Colonic mucosa (tissue), 4 donors: ENCODE results near the gene NCBP3. TPM values are rescaled to one million over a fixed set of nuclear protein-coding genes. Genes with fewer than 3 reads are reported as not detected.

ENCODE experiments used
- DNase-seq: peaks from one replicate; pipeline ENCODE4 v3.0.0-alpha.2; 2020
- H3K27ac ChIP-seq: fragments of 200-600 bp; one replicate; pipeline ENCODE4 v1.8.0; 2021
- H3K27me3 ChIP-seq: fragments of 200-600 bp; one replicate; pipeline ENCODE4 v1.8.0; 2021
- H3K36me3 ChIP-seq: fragments of 200-600 bp; one replicate; pipeline ENCODE4 v1.8.0; 2021
- H3K4me1 ChIP-seq: fragments of 200-600 bp; one replicate; pipeline ENCODE4 v1.8.0; 2021; ENCODE audit warnings: mild to moderate bottlenecking
- H3K4me3 ChIP-seq: fragments of 200-600 bp; one replicate; pipeline ENCODE4 v1.8.0; 2021
- H3K9ac ChIP-seq, 2 donors: one replicate each; pipeline ENCODE4 v1.7.0; 2013; ENCODE audit warnings: control low read depth in 2 of 2, low read depth in 2 of 2, low read length in 2 of 2
- H3K9me3 ChIP-seq: fragments of 200-600 bp; one replicate; pipeline ENCODE4 v1.8.0; 2021
- CTCF ChIP-seq: fragments of 200-600 bp; IDR thresholded peaks from one replicate; pipeline ENCODE4 v1.8.0; 2022; ENCODE audit warnings: antibody characterized with exemption, mild to moderate bottlenecking
- intact Hi-C: fragments of 100-400 bp; cut with DNase I; formaldehyde crosslinking; loops from one replicate; pipeline ENCODE4 v1.14.1; 2022
- total RNA-seq, 2 donors: library from RNA; stranded (reverse); fragmentation: NEBNext Ultra II Directional in 1 of 2; extraction: Animal tissue kit (Norgen Biotek cat#: 25700) in 1 of 2; gene quantifications; one replicate each; pipeline ENCODE4 v1.2.1, GENCODE V29; 2021
- donor health status: healthy.
- donor health status: DM: no; HTN: no; CAD: no.
- donor health status: DM: no; HTN: no; CAD: no.

The NCBP3 gene
- total RNA-seq, 2 donors from 2014 or later = 31.3 to 41.2 TPM

- no peak for DNase-seq
- intact Hi-C loops = no loop called here
These were observed 72.1 kb downstream of the NCBP3 start for GRCh38 chr17:3773966-3774365.

GRCh38 chr17:3773511-3773910 lies 72.5 kb downstream of the NCBP3 start:
- no peaks in the 10 kb centered on the region for H3K27me3 ChIP-seq
- DNase-seq = no peak
- no peak overlapping the region for H3K9ac ChIP-seq
- no peak for TF ChIP-seq CTCF
- no peaks in the 10 kb centered on the region for H3K36me3 ChIP-seq
- H3K4me3 ChIP-seq = no peak overlapping the region
- H3K27ac ChIP-seq = no peak overlapping the region
- H3K9me3 ChIP-seq = no peaks in the 10 kb centered on the region
- no peaks in the 10 kb centered on the region for H3K4me1 ChIP-seq
- intact Hi-C loops = no loop called here

More at GRCh38 chr17:3773966-3774365, 72.1 kb downstream of the NCBP3 start:
- Histone ChIP-seq H3K27ac (no peak overlapping the region), H3K9ac (no peak overlapping the region), H3K4me1 (no peaks in the 10 kb centered on the region), H3K27me3 (no peaks in the 10 kb centered on the region), H3K36me3 (no peaks in the 10 kb centered on the region), H3K9me3 (no peaks in the 10 kb centered on the region), H3K4me3 (no peak overlapping the region)
- no peak for TF ChIP-seq CTCF

GRCh38 chr17:3772764-3773163 lies 73.3 kb downstream of the NCBP3 start:
- Histone ChIP-seq H3K4me3 (no peak overlapping the region), H3K27ac (no peak overlapping the region), H3K4me1 (no peaks in the 10 kb centered on the region), H3K36me3 (no peaks in the 10 kb centered on the region), H3K9me3 (no peaks in the 10 kb centered on the region), H3K27me3 (no peaks in the 10 kb centered on the region), H3K9ac (no peak overlapping the region)
- TF ChIP-seq CTCF = no peak
- intact Hi-C loops = no loop called here
- DNase-seq = no peak

- Histone ChIP-seq H3K4me3 (no peak overlapping the region), H3K36me3 (no peaks in the 10 kb centered on the region), H3K9me3 (no peaks in the 10 kb centered on the region), H3K4me1 (no peaks in the 10 kb centered on the region), H3K9ac (no peak overlapping the region), H3K27me3 (no peaks in the 10 kb centered on the region), H3K27ac (no peak overlapping the region)
- no peak for TF ChIP-seq CTCF
- intact Hi-C loops = no loop called here
- DNase-seq = no peak
These were observed 74.9 kb downstream of the NCBP3 start for GRCh38 chr17:3771140-3771539.

- Histone ChIP-seq H3K36me3 (no peaks in the 10 kb centered on the region), H3K4me3 (no peak overlapping the region), H3K9ac (no peak overlapping the region), H3K9me3 (no peaks in the 10 kb centered on the region), H3K27ac (no peak overlapping the region), H3K4me1 (no peaks in the 10 kb centered on the region), H3K27me3 (no peaks in the 10 kb centered on the region)
- no peak for DNase-seq
- intact Hi-C loops = no loop called here
- no peak for TF ChIP-seq CTCF
These were observed 75.6 kb downstream of the NCBP3 start for GRCh38 chr17:3770466-3770865.

- intact Hi-C loops = no loop called here
- DNase-seq = no peak
- H3K9ac ChIP-seq = no peak overlapping the region
- no peak overlapping the region for H3K4me3 ChIP-seq
- no peaks in the 10 kb centered on the region for H3K9me3 ChIP-seq
- H3K27me3 ChIP-seq = no peaks in the 10 kb centered on the region
- no peaks in the 10 kb centered on the region for H3K4me1 ChIP-seq
- H3K27ac ChIP-seq = no peak overlapping the region
- no peak for TF ChIP-seq CTCF
- H3K36me3 ChIP-seq = no peaks in the 10 kb centered on the region
These were observed 77.3 kb downstream of the NCBP3 start for GRCh38 chr17:3768769-3769168.
